Ishikawa (cell line): ENCODE measurements around the gene SNX13.

Source experiments
- CEBPB ChIP-seq: IDR thresholded peaks from 2 replicates; pipeline ENCODE4 v1.6.1; 2012
- CREB1 ChIP-seq: IDR thresholded peaks from 2 replicates; pipeline ENCODE4 v1.6.1; 2012; ENCODE audit warnings: low read depth
- EGR1 ChIP-seq: IDR thresholded peaks from 2 replicates; pipeline ENCODE4 v1.6.1; 2012
- EP300 ChIP-seq: IDR thresholded peaks from 2 replicates; pipeline ENCODE4 v1.6.1; 2012; ENCODE audit warnings: borderline replicate concordance
- FOXM1 ChIP-seq: IDR thresholded peaks from 2 replicates; pipeline ENCODE4 v1.6.1; 2012; ENCODE audit warnings: low read depth, borderline replicate concordance
- NFIC ChIP-seq: IDR thresholded peaks from 2 replicates; pipeline ENCODE4 v1.6.1; 2012
- RAD21 ChIP-seq: IDR thresholded peaks from 2 replicates; pipeline ENCODE4 v1.6.1; 2012; ENCODE audit warnings: low read depth
- TAF1 ChIP-seq: IDR thresholded peaks from 2 replicates; pipeline ENCODE4 v1.6.1; 2012; ENCODE audit warnings: low read depth, mild to moderate bottlenecking
- TCF12 ChIP-seq: IDR thresholded peaks from 2 replicates; pipeline ENCODE4 v1.6.1; 2012; ENCODE audit warnings: low read depth
- TEAD4 ChIP-seq: IDR thresholded peaks from 2 replicates; pipeline ENCODE4 v1.6.1; 2012
- YY1 ChIP-seq: IDR thresholded peaks from 2 replicates; pipeline ENCODE4 v1.6.1; 2012; ENCODE audit warnings: low read depth
- ZBTB7A ChIP-seq: IDR thresholded peaks from 2 replicates; pipeline ENCODE4 v1.6.1; 2012; ENCODE audit warnings: low read depth
- TF ChIP-seq, protein P1 (sequence below): IDR thresholded peaks from 2 replicates; pipeline ENCODE4 v1.6.1; 2012
- TF ChIP-seq, protein P2 (sequence below): IDR thresholded peaks from 2 replicates; pipeline ENCODE4 v1.6.1; 2012; ENCODE audit warnings: low read depth, mild to moderate bottlenecking
- TF ChIP-seq, protein P3 (sequence below): IDR thresholded peaks from 2 replicates; pipeline ENCODE4 v1.6.1; 2012

The SNX13 gene

DNA sequence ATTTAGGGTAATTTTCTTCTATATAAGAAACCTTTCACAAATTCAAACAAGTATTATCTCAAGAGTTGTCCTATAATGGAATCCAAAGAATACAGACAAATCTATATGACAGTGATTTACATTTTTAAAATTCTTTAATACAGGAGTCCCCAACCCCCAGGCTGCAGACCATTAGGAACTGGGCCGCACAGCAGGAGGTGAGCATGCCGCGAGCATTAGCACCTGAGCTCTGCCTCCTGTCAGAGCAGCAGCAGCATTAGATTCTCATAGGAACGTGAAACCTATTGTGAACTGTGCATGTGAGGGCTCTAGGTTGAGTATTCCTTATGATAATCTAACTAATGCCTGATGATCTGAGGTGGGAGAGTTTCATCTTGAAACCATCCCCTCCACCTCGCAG lies 37.7 kb downstream of the SNX13 start:
- TF ChIP-seq ZBTB7A (no peak), TAF1 (no peak), TCF12 (no peak)

DNA sequence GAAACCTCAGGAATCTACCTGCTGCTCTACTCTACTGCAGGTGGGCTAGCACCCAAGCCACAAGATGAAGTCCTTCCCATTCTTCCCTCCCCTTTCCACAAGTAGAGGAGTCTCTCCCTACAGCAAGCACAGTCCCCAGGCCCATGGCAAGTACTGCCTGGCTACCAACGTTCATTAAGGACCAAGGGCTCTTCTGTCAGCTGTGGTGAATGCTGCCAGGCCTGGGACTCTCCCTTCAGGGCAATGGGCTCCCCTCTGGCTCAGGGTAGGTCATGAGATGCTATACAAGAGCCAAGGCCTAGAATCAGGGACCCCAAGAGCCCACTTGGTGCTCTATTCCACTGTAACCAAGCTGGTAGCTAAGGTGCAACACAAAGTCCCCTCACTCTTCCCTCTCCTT lies 39.8 kb downstream of the SNX13 start:
- TF ChIP-seq, protein P1, sequence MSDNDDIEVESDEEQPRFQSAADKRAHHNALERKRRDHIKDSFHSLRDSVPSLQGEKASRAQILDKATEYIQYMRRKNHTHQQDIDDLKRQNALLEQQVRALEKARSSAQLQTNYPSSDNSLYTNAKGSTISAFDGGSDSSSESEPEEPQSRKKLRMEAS: no peak
- TF ChIP-seq CEBPB (no peak), NFIC (no peak), FOXM1 (no peak), EP300 (no peak)

DNA sequence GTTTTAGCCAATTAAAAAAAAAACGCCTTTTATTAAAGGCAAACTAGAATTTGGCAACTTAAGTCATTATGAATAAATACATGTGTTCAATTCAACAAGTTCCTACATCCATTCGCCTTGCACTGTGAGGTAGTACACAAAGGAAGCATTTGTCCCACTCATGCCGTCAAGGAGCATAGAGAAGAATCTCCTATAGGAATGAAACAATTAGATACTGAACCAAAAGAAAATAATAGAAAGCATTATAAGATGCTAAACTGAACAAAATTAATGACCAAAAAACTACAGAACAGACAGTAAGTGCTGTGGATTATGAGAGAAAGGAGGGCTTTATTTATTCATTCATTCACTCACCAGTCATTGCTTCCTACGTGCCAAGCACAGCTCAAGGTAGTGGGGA lies 42.2 kb downstream of the SNX13 start:
- no peak for TF ChIP-seq TCF12
- TF ChIP-seq TEAD4: no peak
- TF ChIP-seq FOXM1: no peak
- no peak for TF ChIP-seq CREB1
- TF ChIP-seq, protein P2, sequence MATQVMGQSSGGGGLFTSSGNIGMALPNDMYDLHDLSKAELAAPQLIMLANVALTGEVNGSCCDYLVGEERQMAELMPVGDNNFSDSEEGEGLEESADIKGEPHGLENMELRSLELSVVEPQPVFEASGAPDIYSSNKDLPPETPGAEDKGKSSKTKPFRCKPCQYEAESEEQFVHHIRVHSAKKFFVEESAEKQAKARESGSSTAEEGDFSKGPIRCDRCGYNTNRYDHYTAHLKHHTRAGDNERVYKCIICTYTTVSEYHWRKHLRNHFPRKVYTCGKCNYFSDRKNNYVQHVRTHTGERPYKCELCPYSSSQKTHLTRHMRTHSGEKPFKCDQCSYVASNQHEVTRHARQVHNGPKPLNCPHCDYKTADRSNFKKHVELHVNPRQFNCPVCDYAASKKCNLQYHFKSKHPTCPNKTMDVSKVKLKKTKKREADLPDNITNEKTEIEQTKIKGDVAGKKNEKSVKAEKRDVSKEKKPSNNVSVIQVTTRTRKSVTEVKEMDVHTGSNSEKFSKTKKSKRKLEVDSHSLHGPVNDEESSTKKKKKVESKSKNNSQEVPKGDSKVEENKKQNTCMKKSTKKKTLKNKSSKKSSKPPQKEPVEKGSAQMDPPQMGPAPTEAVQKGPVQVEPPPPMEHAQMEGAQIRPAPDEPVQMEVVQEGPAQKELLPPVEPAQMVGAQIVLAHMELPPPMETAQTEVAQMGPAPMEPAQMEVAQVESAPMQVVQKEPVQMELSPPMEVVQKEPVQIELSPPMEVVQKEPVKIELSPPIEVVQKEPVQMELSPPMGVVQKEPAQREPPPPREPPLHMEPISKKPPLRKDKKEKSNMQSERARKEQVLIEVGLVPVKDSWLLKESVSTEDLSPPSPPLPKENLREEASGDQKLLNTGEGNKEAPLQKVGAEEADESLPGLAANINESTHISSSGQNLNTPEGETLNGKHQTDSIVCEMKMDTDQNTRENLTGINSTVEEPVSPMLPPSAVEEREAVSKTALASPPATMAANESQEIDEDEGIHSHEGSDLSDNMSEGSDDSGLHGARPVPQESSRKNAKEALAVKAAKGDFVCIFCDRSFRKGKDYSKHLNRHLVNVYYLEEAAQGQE: no peak
- TF ChIP-seq, protein P3, sequence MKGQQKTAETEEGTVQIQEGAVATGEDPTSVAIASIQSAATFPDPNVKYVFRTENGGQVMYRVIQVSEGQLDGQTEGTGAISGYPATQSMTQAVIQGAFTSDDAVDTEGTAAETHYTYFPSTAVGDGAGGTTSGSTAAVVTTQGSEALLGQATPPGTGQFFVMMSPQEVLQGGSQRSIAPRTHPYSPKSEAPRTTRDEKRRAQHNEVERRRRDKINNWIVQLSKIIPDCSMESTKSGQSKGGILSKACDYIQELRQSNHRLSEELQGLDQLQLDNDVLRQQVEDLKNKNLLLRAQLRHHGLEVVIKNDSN: no peak
- TF ChIP-seq EP300: no peak
- TF ChIP-seq CEBPB: no peak
- TF ChIP-seq RAD21: no peak
- TF ChIP-seq NFIC: no peak
- TF ChIP-seq, protein P1: no peak
- TF ChIP-seq TAF1: no peak
- no peak for TF ChIP-seq YY1
- TF ChIP-seq ZBTB7A: no peak
- TF ChIP-seq EGR1: no peak

DNA sequence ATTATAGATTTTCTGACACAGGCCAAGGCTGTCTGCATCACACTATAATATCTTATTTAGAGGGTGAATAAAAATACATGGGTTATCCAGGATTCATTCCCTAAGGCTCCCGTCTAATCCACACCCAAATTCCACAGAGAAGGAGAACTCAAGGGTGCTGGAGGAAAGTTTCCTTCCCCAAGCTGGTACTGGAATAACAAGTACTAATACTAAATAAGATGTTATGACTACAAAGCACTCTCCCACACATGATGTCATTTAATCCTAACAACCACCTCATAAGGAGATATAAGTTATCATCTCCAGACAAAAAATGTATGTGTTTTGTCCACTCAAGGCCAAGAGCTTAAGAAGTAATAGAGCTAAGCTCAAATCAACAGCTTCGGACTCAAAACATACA lies 53.0 kb downstream of the SNX13 start:
- TF ChIP-seq CREB1 (no peak), YY1 (no peak), EP300 (no peak), TEAD4 (no peak), TAF1 (no peak), FOXM1 (no peak), ZBTB7A (no peak), EGR1 (no peak), RAD21 (no peak), TCF12 (no peak), CEBPB (no peak), NFIC (no peak)
- TF ChIP-seq, protein P2: no peak
- TF ChIP-seq, protein P1: no peak
- TF ChIP-seq, protein P3: no peak

DNA sequence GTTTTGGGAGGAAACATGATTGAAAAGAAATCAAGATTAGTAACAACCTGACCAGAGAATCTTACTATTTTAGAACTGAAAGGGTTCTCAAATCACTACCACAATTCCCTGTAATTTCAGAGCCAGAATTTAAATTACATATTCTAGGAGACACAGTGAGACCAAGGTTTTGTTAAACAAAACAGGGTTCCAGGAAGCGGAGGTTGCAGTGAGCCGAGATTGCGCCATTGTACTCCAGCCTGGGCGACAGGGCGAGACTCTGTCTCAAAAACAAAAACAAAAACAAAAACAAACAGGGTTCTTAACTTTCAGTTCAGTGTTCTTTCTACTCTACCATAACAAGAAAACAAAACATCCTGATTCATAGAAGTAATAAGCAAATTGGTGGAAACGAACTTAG lies 57.6 kb downstream of the SNX13 start:
- TF ChIP-seq FOXM1: no peak
- no peak for TF ChIP-seq CREB1
- no peak for TF ChIP-seq TEAD4
- no peak for TF ChIP-seq NFIC
- no peak for TF ChIP-seq EGR1
- TF ChIP-seq TAF1: no peak
- TF ChIP-seq, protein P2: no peak
- no peak for TF ChIP-seq ZBTB7A
- TF ChIP-seq EP300: no peak
- TF ChIP-seq YY1: no peak
- TF ChIP-seq, protein P3: no peak
- TF ChIP-seq TCF12: no peak
- no peak for TF ChIP-seq RAD21
